ENCODE measurements around the gene ERRFI1.
A peak's percentile ranks its signal among the peaks of the same experiment; 100 is the strongest.

Gene ERRFI1

GRCh38 chr1:8042134-8042533 is 16.0 kb upstream of the ERRFI1 start:
- DNase-seq = no peak

- no peak for DNase-seq
These were observed 14.5 kb upstream of the ERRFI1 start for GRCh38 chr1:8040586-8040985.

GRCh38 chr1:8039071-8039470 is 13.0 kb upstream of the ERRFI1 start:
- DNase-seq = no peak

- no peak for DNase-seq
These were observed 9.2 kb upstream of the ERRFI1 start for GRCh38 chr1:8035289-8035688.

GRCh38 chr1:8033322-8033721 is 7.2 kb upstream of the ERRFI1 start:
- DNase-seq = no peak

GRCh38 chr1:8032366-8032910 is 6.3 kb upstream of the ERRFI1 start:
- DNase-seq = no peak

- no peak for DNase-seq
These were observed 5.2 kb upstream of the ERRFI1 start for GRCh38 chr1:8031176-8031785.

GRCh38 chr1:8028571-8028910 is 2.4 kb upstream of the ERRFI1 start:
- no peak for DNase-seq

GRCh38 chr1:8027748-8028570 is 1.9 kb upstream of the ERRFI1 start:
- DNase-seq = no peak

GRCh38 chr1:8026976-8027747 is 1.1 kb upstream of the ERRFI1 start:
- peak; percentile 51 for DNase-seq

- DNase-seq = peak; percentile 73
These were observed 401 bp downstream of the ERRFI1 start for GRCh38 chr1:8025671-8026144.

- DNase-seq = no peak
These were observed 943 bp downstream of the ERRFI1 start for GRCh38 chr1:8025061-8025670.

- DNase-seq = no peak
These were observed 1.8 kb downstream of the ERRFI1 start for GRCh38 chr1:8024329-8024728.

- DNase-seq = no peak
These were observed 2.2 kb downstream of the ERRFI1 start for GRCh38 chr1:8023995-8024313.

- DNase-seq = no peak
These were observed 2.7 kb downstream of the ERRFI1 start for GRCh38 chr1:8023287-8023994.

GRCh38 chr1:8022395-8023286 is 3.5 kb downstream of the ERRFI1 start:
- no peak for DNase-seq

- DNase-seq = no peak
These were observed 4.3 kb downstream of the ERRFI1 start for GRCh38 chr1:8021676-8022266.

GRCh38 chr1:8020032-8020431 is 6.1 kb downstream of the ERRFI1 start:
- no peak for DNase-seq

GRCh38 chr1:8019229-8019620 is 6.9 kb downstream of the ERRFI1 start:
- DNase-seq = peak; percentile 44

- DNase-seq = peak; percentile 68
These were observed 7.4 kb downstream of the ERRFI1 start for GRCh38 chr1:8018492-8019228.

Measured in retina (tissue), 1 donor.